Measurements from ENCODE around the gene LMF1.

The LMF1 gene

GRCh38 chr16:882256-882655 is 88.5 kb downstream of the LMF1 start:
- TF ChIP-seq, protein P1, sequence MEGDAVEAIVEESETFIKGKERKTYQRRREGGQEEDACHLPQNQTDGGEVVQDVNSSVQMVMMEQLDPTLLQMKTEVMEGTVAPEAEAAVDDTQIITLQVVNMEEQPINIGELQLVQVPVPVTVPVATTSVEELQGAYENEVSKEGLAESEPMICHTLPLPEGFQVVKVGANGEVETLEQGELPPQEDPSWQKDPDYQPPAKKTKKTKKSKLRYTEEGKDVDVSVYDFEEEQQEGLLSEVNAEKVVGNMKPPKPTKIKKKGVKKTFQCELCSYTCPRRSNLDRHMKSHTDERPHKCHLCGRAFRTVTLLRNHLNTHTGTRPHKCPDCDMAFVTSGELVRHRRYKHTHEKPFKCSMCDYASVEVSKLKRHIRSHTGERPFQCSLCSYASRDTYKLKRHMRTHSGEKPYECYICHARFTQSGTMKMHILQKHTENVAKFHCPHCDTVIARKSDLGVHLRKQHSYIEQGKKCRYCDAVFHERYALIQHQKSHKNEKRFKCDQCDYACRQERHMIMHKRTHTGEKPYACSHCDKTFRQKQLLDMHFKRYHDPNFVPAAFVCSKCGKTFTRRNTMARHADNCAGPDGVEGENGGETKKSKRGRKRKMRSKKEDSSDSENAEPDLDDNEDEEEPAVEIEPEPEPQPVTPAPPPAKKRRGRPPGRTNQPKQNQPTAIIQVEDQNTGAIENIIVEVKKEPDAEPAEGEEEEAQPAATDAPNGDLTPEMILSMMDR (IDR thresholded peaks at IDR 0.05; ENCODE audit: low read depth, low read length) = no peak
- DNase-seq (ENCODE audit: extremely low read depth, low read depth) = no peak

DNA sequence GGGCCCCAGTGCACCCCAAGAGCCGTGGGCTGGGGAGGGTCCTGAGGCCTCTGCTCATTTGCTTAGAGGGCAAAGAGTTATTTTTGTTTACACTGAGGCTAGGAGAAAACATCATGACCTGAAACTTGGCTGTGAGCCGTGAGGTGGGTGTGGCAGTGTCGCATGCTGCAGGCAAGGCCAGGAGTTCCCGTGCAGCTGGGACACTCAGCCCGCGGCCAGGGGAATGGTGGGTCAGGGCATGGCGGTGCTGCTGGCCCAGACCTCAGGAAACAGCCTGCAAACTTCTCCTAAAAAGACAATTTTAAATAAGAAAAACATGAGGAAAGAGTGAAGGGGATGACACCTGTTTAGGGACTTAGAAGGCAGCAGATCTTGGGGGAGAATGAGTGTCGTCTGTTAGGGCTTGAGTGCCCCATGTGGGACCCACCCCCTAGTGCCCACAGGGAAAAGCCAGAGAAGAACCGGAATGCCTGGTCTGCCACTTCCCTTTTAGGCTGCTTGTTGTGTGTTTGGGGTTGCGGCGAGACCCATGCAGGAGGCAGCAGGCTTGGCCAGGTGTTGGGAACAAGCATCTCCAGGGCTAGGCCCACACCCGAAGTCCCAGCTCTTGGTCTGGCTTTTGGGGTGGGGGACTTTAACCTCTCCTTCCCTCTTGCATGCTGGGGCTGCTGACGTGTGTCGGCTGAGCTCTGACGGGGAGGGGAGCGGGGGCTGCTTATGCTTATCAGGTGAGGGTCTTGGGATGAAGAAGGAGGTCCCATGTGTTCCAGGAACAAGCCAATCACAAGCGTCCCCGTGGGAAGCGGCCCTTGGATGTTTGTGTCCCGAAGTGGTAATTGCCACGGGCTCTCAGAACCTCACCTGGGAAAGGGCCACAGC is 89.3 kb downstream of the LMF1 start:
- TF ChIP-seq, protein P1 (IDR thresholded peaks at IDR 0.05; ENCODE audit: low read depth, low read length) = no peak
- no peak for DNase-seq (ENCODE audit: extremely low read depth, low read depth)

DNA sequence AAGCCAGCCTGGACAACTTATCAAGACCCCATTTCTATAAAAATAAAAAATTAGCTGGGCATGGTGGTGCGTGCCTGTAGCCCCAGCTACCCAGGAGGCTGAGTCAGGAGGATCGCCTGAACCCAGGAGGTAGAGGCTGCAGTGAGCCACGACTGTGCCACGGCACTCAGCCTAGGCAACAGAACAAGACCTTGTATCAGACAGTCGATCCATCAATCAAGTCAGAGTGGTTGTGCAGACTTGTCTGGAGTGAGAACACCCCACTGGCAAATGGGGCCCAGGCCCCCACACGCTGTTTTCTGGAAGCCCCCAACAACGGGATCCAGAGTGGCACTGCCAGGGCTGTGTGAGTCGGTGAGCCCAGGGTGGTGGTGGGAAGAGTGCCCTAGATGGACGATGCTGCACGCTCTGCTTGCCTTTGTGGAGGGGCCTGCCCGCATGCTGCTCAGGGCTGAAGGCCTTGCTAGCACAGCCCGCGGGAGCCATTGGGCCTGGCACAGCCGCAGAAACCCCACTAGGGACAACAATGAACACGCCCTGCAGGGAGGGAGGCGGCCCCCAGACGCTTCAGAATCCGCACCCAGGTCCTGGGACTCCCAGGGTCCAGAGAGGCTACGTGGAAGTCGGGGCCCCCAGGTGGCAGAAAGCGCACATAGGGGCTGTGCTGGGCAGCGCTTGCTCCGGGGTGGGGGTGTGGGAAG is 90.2 kb downstream of the LMF1 start:
- TF ChIP-seq, protein P1 (IDR thresholded peaks at IDR 0.05; ENCODE audit: low read depth, low read length) = no peak
- DNase-seq (ENCODE audit: extremely low read depth, low read depth) = no peak

GRCh38 chr16:879986-880385 is 90.8 kb downstream of the LMF1 start:
- TF ChIP-seq, protein P1 (IDR thresholded peaks at IDR 0.05; ENCODE audit: low read depth, low read length) = no peak
- no peak for DNase-seq (ENCODE audit: extremely low read depth, low read depth)

- no peak for DNase-seq (ENCODE audit: extremely low read depth, low read depth)
- TF ChIP-seq, protein P1 (IDR thresholded peaks at IDR 0.05; ENCODE audit: low read depth, low read length) = no peak
Measured at GRCh38 chr16:879461-879861, 91.3 kb downstream of the LMF1 start.

GRCh38 chr16:878886-879285 is 91.9 kb downstream of the LMF1 start:
- TF ChIP-seq, protein P1 (IDR thresholded peaks at IDR 0.05; ENCODE audit: low read depth, low read length) = no peak
- DNase-seq (ENCODE audit: extremely low read depth, low read depth) = no peak
